Spinal cord (tissue), 10 donors: ENCODE measurements around the gene TMTC2. TPM values are rescaled to one million over a fixed set of nuclear protein-coding genes. Genes with fewer than 3 reads are reported as not detected.

Experiments
- DNase-seq, 6 donors: peaks; one replicate each; pipeline versions ENCODE4 v3.0.0 to v3.0.0-alpha.2; 2013 to 2015; ENCODE audit warnings: low spot score in 6 of 6, low read depth in 4 of 6
- H3K27ac ChIP-seq: one replicate; pipeline ENCODE4 v1.5.1; 2013; ENCODE audit warnings: low read depth, low read length, control low read depth
- H3K27me3 ChIP-seq: one replicate; pipeline ENCODE4 v1.6.1; 2013; ENCODE audit warnings: low read length; ENCODE audit not compliant: control insufficient read depth, insufficient read depth
- H3K36me3 ChIP-seq: one replicate; pipeline ENCODE4 v1.6.1; 2013; ENCODE audit warnings: low read length; ENCODE audit not compliant: control insufficient read depth, insufficient read depth
- H3K4me1 ChIP-seq: one replicate; pipeline ENCODE4 v1.6.1; 2013; ENCODE audit warnings: low read length; ENCODE audit not compliant: control insufficient read depth, insufficient read depth
- H3K4me3 ChIP-seq: one replicate; pipeline ENCODE4 v1.5.1; 2013; ENCODE audit warnings: low read depth, low read length, control low read depth
- H3K9me3 ChIP-seq: one replicate; pipeline ENCODE4 v1.6.1; 2013; ENCODE audit warnings: low read length; ENCODE audit not compliant: control insufficient read depth, insufficient read depth
- WGBS: methylation state at CpG from one replicate; pipeline ENCODE4 v1.1.5; 2013; ENCODE audit warnings: missing lambda C conversion rate; ENCODE audit not compliant: insufficient coverage; 5-methylcytosine and 5-hydroxymethylcytosine counted together
- polyA plus RNA-seq, 2 donors: library from polyadenylated mRNA; unstranded; fragments of 120-200 nt; gene quantifications; one replicate each; pipeline ENCODE4 v1.2.1, GENCODE V29; 2013; ENCODE audit not compliant: insufficient read length in 2 of 2
- total RNA-seq, 2 donors: library from RNA; depleted of rRNA in 1 of 2; stranded (reverse); fragments of 120-200 nt in 1 of 2; fragments of >200 nt in 1 of 2; gene quantifications; one replicate each; pipeline versions ENCODE4 v1.2.3 to v1.2.4, GENCODE V29; 2013 to 2014
- donor health status: healthy.

TMTC2 gene
- total and polyA plus RNA-seq, 4 donors = 21.1 to 37.1 (median 27.7) TPM

GRCh38 chr12:83052890-83053541 lies 366.3 kb downstream of the TMTC2 start:
- 80% methylated on average over 1 of the region's 4 CpGs for WGBS
- no peaks in the 10 kb centered on the region for H3K36me3 ChIP-seq
- no peaks in the 10 kb centered on the region for H3K27me3 ChIP-seq
- no peak for DNase-seq
- H3K4me3 ChIP-seq = no peak overlapping the region
- no peaks in the 10 kb centered on the region for H3K9me3 ChIP-seq
- H3K4me1 ChIP-seq = no peaks in the 10 kb centered on the region
- H3K27ac ChIP-seq = no peak overlapping the region

DNA sequence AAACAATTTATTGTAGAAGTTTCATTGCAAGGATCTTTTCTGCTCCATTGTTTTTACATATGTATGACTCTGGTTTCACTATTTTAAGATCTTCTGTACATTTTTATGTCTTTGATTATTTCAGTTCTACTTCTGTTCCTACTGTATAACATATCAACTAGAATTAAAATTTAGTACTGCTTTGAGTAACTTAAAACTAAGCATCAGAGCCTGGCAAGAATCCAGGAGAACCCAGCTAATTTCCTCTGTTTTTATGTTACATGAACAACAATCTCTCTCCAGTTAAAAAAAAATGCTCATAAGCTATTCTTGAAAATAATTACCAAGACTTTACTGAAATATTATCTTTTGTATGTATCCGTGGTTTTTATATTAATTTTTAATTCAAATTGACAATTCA lies 370.7 kb downstream of the TMTC2 start:
- Histone ChIP-seq H3K9me3 (no peaks in the 10 kb centered on the region), H3K27ac (no peak overlapping the region), H3K36me3 (no peaks in the 10 kb centered on the region), H3K4me1 (no peaks in the 10 kb centered on the region), H3K4me3 (no peak overlapping the region), H3K27me3 (no peaks in the 10 kb centered on the region)
- DNase-seq = peak in 1 of 6 donors; percentile 30
- no CpG with 5 or more reads among the region's 1 CpG for WGBS

- no peak overlapping the region for H3K27ac ChIP-seq
- no peaks in the 10 kb centered on the region for H3K4me1 ChIP-seq
- WGBS = no CpG with 5 or more reads among the region's 6 CpGs
- H3K36me3 ChIP-seq = no peaks in the 10 kb centered on the region
- no peak for DNase-seq
- no peaks in the 10 kb centered on the region for H3K27me3 ChIP-seq
- H3K9me3 ChIP-seq = no peaks in the 10 kb centered on the region
- no peak overlapping the region for H3K4me3 ChIP-seq
These were observed 372.4 kb downstream of the TMTC2 start for GRCh38 chr12:83059107-83059506.

GRCh38 chr12:83065562-83065961 lies 378.9 kb downstream of the TMTC2 start:
- H3K4me1 ChIP-seq = no peaks in the 10 kb centered on the region
- H3K27ac ChIP-seq = no peak overlapping the region
- H3K4me3 ChIP-seq = no peak overlapping the region
- no CpG with 5 or more reads among the region's 1 CpG for WGBS
- H3K36me3 ChIP-seq = no peaks in the 10 kb centered on the region
- DNase-seq = no peak
- no peaks in the 10 kb centered on the region for H3K27me3 ChIP-seq
- no peaks in the 10 kb centered on the region for H3K9me3 ChIP-seq

DNA sequence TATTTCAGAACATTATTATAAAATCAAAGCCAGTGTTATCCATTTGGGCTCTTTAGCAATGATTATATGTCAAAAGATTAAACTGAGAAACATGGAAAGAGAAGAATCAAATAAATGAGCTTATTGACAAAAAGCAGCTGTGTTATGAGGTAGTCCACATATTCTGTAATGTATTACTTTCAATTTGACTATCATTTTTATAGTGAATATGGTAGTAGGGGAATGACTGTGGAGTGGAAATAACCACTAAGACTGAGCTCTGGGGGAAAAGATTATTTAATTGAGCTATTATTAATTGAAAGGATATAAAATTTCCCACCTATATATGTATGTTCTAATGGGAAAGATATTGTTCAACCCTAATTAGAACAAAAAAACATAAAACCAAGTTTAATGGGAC lies 381.3 kb downstream of the TMTC2 start:
- Histone ChIP-seq H3K4me3 (no peak overlapping the region), H3K9me3 (no peaks in the 10 kb centered on the region), H3K36me3 (no peaks in the 10 kb centered on the region), H3K27ac (no peak overlapping the region), H3K27me3 (no peaks in the 10 kb centered on the region), H3K4me1 (no peaks in the 10 kb centered on the region)
- no peak for DNase-seq

DNA sequence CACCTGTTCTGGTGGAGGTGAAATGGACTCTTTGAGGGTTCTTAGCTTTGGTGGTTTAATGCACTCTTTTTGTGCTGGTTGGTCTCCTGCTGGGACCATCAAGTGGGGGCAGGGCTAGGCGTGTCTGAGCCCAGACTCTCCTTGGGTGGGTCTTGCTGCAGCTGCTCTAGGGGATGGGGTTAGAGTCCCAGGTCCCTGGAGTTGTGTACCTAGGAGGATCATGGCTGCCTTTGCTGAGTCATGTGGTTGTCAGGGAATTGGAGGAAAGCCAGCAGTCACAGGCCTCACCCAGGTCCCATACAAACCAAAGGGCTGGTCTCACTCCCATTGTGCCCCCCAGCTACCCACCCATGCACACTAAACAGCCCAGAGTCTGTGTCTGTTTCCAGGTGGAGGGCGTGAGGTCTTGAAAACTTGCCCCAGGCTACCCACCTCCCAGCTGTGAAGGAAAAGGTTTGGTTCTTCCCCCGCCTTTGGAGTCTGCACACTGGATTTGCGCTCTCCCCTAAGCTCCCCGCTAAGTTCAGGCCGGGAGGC lies 387.7 kb downstream of the TMTC2 start:
- Histone ChIP-seq H3K36me3 (no peaks in the 10 kb centered on the region), H3K9me3 (no peaks in the 10 kb centered on the region), H3K4me3 (no peak overlapping the region), H3K27me3 (no peaks in the 10 kb centered on the region), H3K27ac (no peak overlapping the region), H3K4me1 (no peaks in the 10 kb centered on the region)
- no peak for DNase-seq
- 98% methylated on average over 6 of the region's 6 CpGs for WGBS

DNA sequence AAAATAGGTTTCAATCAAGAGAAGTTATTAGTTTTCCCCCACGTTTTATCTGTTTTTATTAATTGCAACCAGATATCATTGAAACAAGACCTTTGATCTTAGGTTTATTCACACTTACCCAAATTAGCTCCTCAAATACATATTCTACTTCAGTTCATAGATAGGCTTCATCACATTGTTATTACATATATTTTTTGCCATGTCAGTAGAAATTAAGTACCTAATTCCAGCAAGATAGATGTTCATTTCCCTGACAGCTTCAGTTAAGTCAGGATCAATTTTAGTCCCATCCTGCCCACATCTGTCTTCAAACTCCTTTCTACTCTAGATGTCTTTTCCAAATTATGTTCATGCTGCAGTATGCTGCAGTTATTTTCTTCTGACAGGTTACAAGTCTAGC lies 388.8 kb downstream of the TMTC2 start:
- Histone ChIP-seq H3K9me3 (no peaks in the 10 kb centered on the region), H3K27ac (no peak overlapping the region), H3K4me1 (no peaks in the 10 kb centered on the region), H3K27me3 (no peaks in the 10 kb centered on the region), H3K36me3 (no peaks in the 10 kb centered on the region), H3K4me3 (no peak overlapping the region)
- WGBS = 100% methylated on average over 1 of the region's 1 CpG
- DNase-seq = no peak

- H3K4me3 ChIP-seq = no peak overlapping the region
- 90% methylated on average over 2 of the region's 6 CpGs for WGBS
- H3K4me1 ChIP-seq = no peaks in the 10 kb centered on the region
- H3K27ac ChIP-seq = no peak overlapping the region
- DNase-seq = no peak
- no peaks in the 10 kb centered on the region for H3K36me3 ChIP-seq
- no peaks in the 10 kb centered on the region for H3K27me3 ChIP-seq
- H3K9me3 ChIP-seq = no peaks in the 10 kb centered on the region
These were observed 390.3 kb downstream of the TMTC2 start for GRCh38 chr12:83077041-83077440.

- no peak for DNase-seq
- no peaks in the 10 kb centered on the region for H3K27me3 ChIP-seq
- no peaks in the 10 kb centered on the region for H3K36me3 ChIP-seq
- no peaks in the 10 kb centered on the region for H3K4me1 ChIP-seq
- no peaks in the 10 kb centered on the region for H3K9me3 ChIP-seq
- 40% methylated on average over 1 of the region's 5 CpGs for WGBS
- no peak overlapping the region for H3K4me3 ChIP-seq
- no peak overlapping the region for H3K27ac ChIP-seq
These were observed 396.1 kb downstream of the TMTC2 start for GRCh38 chr12:83082690-83083276.

GRCh38 chr12:83083616-83084015 lies 396.9 kb downstream of the TMTC2 start:
- peak in 1 of 6 donors; percentile 87 for DNase-seq
- no peaks in the 10 kb centered on the region for H3K9me3 ChIP-seq

More at GRCh38 chr12:83083616-83084015, 396.9 kb downstream of the TMTC2 start:
- Histone ChIP-seq H3K4me1 (no peaks in the 10 kb centered on the region), H3K4me3 (no peak overlapping the region), H3K27me3 (no peaks in the 10 kb centered on the region), H3K36me3 (no peaks in the 10 kb centered on the region), H3K27ac (no peak overlapping the region)
- WGBS = no CpG with 5 or more reads among the region's 4 CpGs
